ENCODE data around the gene AGBL4.

Gene AGBL4

DNA sequence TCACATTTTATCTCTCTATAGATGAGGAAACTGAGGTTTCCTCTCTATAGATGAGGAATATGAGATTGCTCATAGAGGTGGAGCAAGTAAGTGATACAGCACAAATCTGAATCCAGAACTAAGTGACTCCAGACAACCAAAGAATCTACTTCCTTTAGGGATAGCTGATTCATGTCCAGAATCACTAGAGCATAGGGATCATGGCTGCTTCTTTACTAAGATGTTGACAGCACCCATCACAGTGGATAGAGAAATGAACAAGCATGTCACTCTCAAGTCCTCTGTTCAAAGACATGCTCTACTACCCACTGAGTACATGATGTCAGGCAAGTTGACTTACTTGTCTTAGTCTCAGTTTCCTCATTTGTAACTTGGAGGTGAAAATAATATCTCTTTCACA, 1435.7 kb downstream of the AGBL4 start:
- no peak for DNase-seq (ENCODE audit: low spot score)
- TF ChIP-seq, protein P1, sequence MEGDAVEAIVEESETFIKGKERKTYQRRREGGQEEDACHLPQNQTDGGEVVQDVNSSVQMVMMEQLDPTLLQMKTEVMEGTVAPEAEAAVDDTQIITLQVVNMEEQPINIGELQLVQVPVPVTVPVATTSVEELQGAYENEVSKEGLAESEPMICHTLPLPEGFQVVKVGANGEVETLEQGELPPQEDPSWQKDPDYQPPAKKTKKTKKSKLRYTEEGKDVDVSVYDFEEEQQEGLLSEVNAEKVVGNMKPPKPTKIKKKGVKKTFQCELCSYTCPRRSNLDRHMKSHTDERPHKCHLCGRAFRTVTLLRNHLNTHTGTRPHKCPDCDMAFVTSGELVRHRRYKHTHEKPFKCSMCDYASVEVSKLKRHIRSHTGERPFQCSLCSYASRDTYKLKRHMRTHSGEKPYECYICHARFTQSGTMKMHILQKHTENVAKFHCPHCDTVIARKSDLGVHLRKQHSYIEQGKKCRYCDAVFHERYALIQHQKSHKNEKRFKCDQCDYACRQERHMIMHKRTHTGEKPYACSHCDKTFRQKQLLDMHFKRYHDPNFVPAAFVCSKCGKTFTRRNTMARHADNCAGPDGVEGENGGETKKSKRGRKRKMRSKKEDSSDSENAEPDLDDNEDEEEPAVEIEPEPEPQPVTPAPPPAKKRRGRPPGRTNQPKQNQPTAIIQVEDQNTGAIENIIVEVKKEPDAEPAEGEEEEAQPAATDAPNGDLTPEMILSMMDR (IDR thresholded peaks at IDR 0.05; ENCODE audit: extremely low read depth, missing control alignments) = no peak

DNA sequence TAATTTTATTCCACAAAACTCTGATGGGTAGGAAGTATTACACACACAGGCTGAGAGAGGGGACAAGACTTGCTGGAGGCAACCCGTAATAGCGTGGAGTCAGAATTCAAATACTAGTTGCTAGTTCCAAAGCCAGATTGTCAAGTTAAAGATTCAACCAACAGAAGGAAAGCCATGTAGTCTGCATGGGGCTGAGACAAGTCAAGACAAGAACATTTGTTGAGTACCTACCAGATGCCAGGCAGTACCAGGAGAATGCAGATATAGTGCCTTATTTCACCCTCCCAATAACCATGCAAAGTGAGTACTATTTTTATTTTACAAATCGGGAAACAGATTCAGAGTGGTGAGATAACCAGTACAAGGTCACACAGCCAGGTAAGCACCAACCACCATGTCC, 1441.3 kb downstream of the AGBL4 start:
- no peak for DNase-seq (ENCODE audit: low spot score)
- TF ChIP-seq, protein P1 (IDR thresholded peaks at IDR 0.05; ENCODE audit: extremely low read depth, missing control alignments) = no peak

DNA sequence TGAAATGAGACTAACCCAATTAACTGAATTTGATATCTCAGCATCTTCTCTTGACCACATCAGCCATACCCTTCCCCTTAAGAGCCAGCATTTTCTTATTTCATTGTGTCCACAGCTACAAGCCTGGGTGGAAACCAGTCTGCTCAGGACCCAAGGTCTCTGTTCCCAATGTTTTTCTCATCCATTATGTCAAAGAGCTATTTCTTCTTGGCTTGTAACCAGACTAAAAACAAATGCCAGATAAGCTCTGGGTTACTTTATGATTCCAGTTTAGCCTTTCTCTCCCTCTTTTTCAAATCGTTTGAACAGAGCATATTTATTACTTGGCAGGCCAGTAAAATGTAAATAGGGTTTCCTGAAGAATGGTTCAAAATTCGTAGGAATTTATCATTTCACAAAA, 1442.5 kb downstream of the AGBL4 start:
- TF ChIP-seq, protein P1 (IDR thresholded peaks at IDR 0.05; ENCODE audit: extremely low read depth, missing control alignments) = no peak
- no peak for DNase-seq (ENCODE audit: low spot score)

DNA sequence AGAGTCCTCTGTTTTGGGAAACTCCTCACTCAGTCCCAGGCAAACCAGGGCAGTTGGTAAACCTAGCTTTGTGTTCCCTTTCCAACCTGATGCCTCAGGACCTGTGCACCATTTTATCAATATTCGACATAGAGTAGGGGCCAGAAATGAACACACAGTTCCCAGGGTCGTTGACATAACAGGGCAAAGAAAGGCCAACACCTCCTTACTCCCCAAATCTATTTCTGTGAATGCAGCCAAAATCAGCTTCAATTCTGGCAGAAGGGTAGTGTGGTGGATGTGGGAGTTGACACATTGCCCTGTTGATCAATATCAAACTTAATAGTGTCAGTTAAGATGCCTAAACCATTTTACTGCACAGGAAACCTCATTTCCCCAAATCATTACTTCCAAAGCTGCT, 1447.2 kb downstream of the AGBL4 start:
- DNase-seq (ENCODE audit: low spot score) = no peak

DNA sequence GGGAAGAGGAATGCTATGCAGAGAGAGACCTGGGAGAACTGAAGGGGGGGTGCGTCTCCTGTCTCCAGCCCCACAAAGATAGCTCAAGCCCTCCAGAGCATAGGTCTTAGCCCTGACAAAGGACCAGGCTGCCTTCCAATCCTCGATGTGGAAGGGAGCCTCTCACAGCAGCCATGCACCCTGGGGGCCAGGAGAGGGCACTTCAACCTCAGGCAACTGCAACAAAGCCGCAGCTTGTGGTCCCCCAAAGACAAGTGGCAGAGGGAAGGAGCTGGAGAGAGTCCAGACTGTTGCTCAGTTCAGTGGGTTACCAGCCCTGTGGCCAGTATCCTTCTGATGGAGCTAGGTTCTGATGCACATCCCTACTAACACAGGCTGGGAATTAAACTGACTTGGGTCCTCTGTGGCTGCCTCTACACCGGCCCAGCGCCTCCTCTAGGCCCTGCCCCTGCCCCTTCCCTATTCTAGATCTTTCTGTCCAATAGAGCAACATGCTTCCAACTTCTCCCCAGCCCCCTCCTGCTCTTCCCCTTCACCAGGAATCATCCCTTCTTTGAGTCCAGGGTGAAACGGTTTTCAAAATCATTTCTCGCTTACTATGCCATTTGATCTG, 1451.0 kb downstream of the AGBL4 start:
- DNase-seq (ENCODE audit: low spot score) = peak; percentile 45
- TF ChIP-seq, protein P1 (IDR thresholded peaks at IDR 0.05; ENCODE audit: extremely low read depth, missing control alignments) = peak; percentile 37

More for the DNA sequence above, 1447.2 kb downstream of the AGBL4 start:
- TF ChIP-seq, protein P1 (IDR thresholded peaks at IDR 0.05; ENCODE audit: extremely low read depth, missing control alignments) = no peak

DNA sequence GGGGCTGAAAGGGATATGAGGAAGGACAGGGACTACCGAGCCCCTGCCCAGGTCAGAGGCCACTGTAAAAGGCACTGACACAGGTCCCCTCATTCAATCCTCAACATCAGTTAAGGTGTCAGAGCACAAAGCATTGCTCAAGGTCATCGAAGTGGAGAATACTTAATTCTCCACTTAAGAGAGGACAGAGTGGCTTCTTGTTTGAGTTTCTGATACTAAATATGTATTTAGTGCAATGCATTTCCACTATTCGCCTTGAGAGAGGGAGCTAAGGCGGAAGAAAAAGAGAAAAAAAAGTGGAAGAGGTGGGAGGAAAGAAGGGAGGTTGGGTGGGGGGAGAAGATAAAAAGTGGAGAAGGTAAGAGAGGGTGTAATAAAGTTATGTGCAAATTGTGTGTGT, 1451.6 kb downstream of the AGBL4 start:
- no peak for DNase-seq (ENCODE audit: low spot score)
- TF ChIP-seq, protein P1 (IDR thresholded peaks at IDR 0.05; ENCODE audit: extremely low read depth, missing control alignments) = no peak

DNA sequence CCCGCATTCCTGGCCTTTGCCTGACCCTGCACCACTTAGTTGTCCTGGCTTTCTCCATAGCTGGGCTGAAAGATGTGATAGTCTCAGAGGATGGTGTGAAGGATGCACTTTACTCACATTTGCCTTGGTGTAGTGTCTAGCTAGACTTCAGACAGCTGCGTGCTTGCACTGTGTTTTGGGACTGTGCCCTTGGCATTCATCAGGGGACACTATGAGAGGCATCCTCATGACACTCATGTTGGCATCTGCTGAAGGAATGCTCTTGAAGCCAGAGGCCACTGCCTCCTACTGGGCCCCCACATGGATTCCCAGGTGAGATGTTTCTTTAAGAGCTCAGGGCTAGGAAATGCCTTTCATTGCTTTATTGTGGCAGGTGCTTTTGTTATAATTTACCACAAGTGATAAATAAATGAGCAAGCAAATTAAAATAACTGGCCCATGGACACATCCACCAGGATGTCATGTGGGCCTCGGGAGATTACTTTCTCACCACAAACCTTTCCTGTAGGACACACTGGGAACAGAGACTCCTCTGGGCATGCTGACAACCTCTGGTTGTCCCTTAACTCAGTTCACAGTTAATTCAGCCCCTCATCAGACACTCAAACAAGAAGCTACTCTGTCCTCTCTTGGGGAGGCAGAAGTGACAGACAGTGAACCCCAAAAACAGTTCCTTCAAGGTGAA, 1452.3 kb downstream of the AGBL4 start:
- TF ChIP-seq, protein P1 (IDR thresholded peaks at IDR 0.05; ENCODE audit: extremely low read depth, missing control alignments) = no peak
- DNase-seq (ENCODE audit: low spot score) = no peak

Data from GM20000 (cell line).